SU-DHL-6 (cell line): Measurements from ENCODE around the gene CUX1.

ENCODE experiments used
- H2AFZ ChIP-seq: fragments of 200-600 bp; sonication (generic); 2 replicates; pipeline ENCODE4 v1.6.1; 2014; ENCODE audit warnings: low read depth, mild to moderate bottlenecking, moderate library complexity, mixed read lengths, antibody characterized with exemption, low read length; ENCODE audit not compliant: severe bottlenecking
- H3F3A ChIP-seq: fragments of 200-600 bp; shearing (Covaris generic); 2 replicates; pipeline ENCODE4 v1.6.0; 2016; ENCODE audit warnings: antibody characterized with exemption, mild to moderate bottlenecking; ENCODE audit not compliant: insufficient read depth
- H3K27ac ChIP-seq: fragments of 200-600 bp; sonication (generic); 2 replicates; pipeline ENCODE4 v1.5.1; 2016; ENCODE audit warnings: low read depth, mild to moderate bottlenecking, low read length, moderate library complexity, mixed read lengths
- H3K27me3 ChIP-seq: fragments of 200-600 bp; sonication (generic), shearing (Covaris generic); 2 replicates; pipeline ENCODE4 v1.6.0; 2014; ENCODE audit warnings: mild to moderate bottlenecking, low read length
- H3K36me3 ChIP-seq: fragments of 200-600 bp; sonication (generic); 2 replicates; pipeline ENCODE4 v1.6.1; 2014; ENCODE audit warnings: mild to moderate bottlenecking, low read length, mixed read lengths
- H3K4me2 ChIP-seq: fragments of 300-600, 200-600 bp; shearing (Covaris generic), sonication (generic); 2 replicates; pipeline ENCODE4 v1.6.0; 2014; ENCODE audit warnings: low read length, low read depth, mild to moderate bottlenecking; ENCODE audit not compliant: poor library complexity, severe bottlenecking
- H3K4me3 ChIP-seq: fragments of 200-600 bp; sonication (generic); 2 replicates; pipeline ENCODE4 v1.5.1; 2014; ENCODE audit warnings: antibody characterized with exemption, low read length, mild to moderate bottlenecking, mixed read lengths; ENCODE audit not compliant: insufficient read depth, poor library complexity, severe bottlenecking
- H3K79me2 ChIP-seq: fragments of 200-600 bp; sonication (generic); 2 replicates; pipeline ENCODE4 v1.6.1; 2014; ENCODE audit warnings: mild to moderate bottlenecking, low read length, moderate library complexity; ENCODE audit not compliant: insufficient read depth
- H3K9ac ChIP-seq: fragments of 200-600 bp; sonication (generic); 2 replicates; pipeline ENCODE4 v1.7.0; 2014; ENCODE audit warnings: mild to moderate bottlenecking, low read length
- H3K9me2 ChIP-seq: fragments of 200-600 bp; sonication (generic); replicated peaks from 2 replicates; pipeline ENCODE4 v1.6.1; 2014; ENCODE audit warnings: low read length; ENCODE audit not compliant: insufficient read depth
- H3K9me3 ChIP-seq: fragments of 200-600 bp; sonication (generic); 2 replicates; pipeline ENCODE4 v1.6.1; 2014; ENCODE audit warnings: low read length, mixed read lengths; ENCODE audit not compliant: insufficient read depth
- H4K20me1 ChIP-seq: fragments of 200-600 bp; sonication (generic); 2 replicates; pipeline ENCODE4 v1.6.1; 2014; ENCODE audit warnings: low read depth, mild to moderate bottlenecking, antibody characterized with exemption, low read length, moderate library complexity, mixed read lengths
- EZH2phosphoT487 ChIP-seq: fragments of 200-600 bp; sonication (generic), shearing (Covaris generic); conservative IDR thresholded peaks from 2 replicates; pipeline ENCODE4 v1.6.1; 2018; ENCODE audit warnings: mild to moderate bottlenecking, antibody characterized with exemption, low read length, moderate library complexity, mixed read lengths
- TF ChIP-seq, protein P1 (sequence below): fragments of 200-600 bp; sonication (generic); IDR thresholded peaks from one replicate; pipeline ENCODE4 v1.5.1; 2017; ENCODE audit warnings: antibody characterized with exemption, mild to moderate bottlenecking, low read length, moderate library complexity; ENCODE audit not compliant: insufficient read depth, poor library complexity, severe bottlenecking

The CUX1 gene

DNA sequence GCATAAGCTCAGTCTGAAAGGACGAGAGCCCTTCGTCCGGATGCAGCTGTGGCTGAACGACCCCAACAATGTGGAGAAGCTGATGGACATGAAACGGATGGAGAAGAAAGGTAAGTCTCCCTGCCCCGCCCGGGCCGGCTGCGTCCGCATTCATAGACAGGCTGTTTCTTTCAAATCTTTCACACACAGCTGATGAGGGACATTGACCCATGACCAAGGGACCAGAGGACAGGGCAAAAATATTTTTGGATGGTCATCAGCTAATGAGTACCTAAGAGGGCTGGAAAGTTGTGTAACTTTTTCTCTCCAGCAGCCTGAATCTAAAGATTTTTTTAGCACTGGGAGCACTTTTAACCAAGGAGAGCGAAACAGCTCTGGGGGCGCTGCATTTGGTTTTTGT lies 416.7 kb downstream of the CUX1 start:
- Histone ChIP-seq H3K27me3 (no peaks in the 10 kb centered on the region), H3K79me2 (no peaks in the 10 kb centered on the region), H2AFZ (no peak overlapping the region), H3F3A (no peaks in the 10 kb centered on the region), H3K9ac (no peak overlapping the region), H3K4me2 (no peak overlapping the region), H3K27ac (no peak overlapping the region), H3K36me3 (peaks cover 23% of the 10 kb centered on the region; the same call in 1 of the 2 replicates), H3K9me2 (no peaks in the 10 kb centered on the region), H3K9me3 (no peaks in the 10 kb centered on the region), H3K4me3 (no peak overlapping the region), H4K20me1 (no peaks in the 10 kb centered on the region)
- no peak for TF ChIP-seq EZH2phosphoT487
- TF ChIP-seq, protein P1, sequence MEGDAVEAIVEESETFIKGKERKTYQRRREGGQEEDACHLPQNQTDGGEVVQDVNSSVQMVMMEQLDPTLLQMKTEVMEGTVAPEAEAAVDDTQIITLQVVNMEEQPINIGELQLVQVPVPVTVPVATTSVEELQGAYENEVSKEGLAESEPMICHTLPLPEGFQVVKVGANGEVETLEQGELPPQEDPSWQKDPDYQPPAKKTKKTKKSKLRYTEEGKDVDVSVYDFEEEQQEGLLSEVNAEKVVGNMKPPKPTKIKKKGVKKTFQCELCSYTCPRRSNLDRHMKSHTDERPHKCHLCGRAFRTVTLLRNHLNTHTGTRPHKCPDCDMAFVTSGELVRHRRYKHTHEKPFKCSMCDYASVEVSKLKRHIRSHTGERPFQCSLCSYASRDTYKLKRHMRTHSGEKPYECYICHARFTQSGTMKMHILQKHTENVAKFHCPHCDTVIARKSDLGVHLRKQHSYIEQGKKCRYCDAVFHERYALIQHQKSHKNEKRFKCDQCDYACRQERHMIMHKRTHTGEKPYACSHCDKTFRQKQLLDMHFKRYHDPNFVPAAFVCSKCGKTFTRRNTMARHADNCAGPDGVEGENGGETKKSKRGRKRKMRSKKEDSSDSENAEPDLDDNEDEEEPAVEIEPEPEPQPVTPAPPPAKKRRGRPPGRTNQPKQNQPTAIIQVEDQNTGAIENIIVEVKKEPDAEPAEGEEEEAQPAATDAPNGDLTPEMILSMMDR = no peak

DNA sequence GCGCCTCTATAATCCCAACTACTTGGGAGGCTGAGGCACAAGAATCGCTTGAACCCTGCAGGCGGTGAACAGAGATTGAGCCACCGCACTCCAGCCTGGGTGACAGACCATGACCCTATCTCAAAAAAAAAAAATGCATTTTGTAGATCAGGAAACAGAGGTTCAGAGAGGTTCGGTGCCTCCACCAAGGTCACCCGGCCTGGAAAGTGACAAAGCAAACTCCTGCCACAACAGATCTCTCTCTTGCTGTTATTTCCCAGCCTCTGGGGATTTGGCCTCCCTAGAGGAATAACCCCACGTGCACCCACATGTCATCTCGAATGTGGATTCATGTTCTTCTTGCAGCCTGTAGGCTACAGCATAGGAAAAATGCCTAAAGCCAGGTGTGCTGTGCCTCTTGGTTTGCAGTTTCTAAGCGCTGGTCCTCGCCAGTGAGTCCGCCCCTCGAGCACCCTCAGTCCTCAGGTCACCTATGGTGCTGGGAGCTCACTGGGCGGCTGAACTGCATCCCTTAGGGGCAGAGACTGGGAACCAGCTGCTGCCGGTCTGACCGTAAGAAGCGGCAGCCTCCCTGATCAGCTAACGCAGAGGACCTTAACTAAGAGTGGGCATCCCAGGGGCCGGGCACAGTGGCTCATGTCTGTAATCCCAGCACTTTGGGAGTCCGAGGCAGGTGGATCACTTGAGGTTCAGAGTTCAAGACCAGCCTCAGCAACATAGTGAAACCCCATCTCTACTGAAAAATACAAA lies 417.6 kb downstream of the CUX1 start:
- no peaks in the 10 kb centered on the region for H3K9me3 ChIP-seq
- no peak overlapping the region for H3K9ac ChIP-seq
- H3K4me2 ChIP-seq = no peak overlapping the region
- no peak for TF ChIP-seq EZH2phosphoT487
- TF ChIP-seq, protein P1 = no peak
- H3K4me3 ChIP-seq = no peak overlapping the region
- H3K79me2 ChIP-seq = no peaks in the 10 kb centered on the region
- H3K9me2 ChIP-seq = no peaks in the 10 kb centered on the region
- H4K20me1 ChIP-seq = no peaks in the 10 kb centered on the region
- H3K27me3 ChIP-seq = no peaks in the 10 kb centered on the region
- H3F3A ChIP-seq = no peaks in the 10 kb centered on the region
- H3K36me3 ChIP-seq = peaks cover 20% of the 10 kb centered on the region; the same call in 1 of the 2 replicates
- H2AFZ ChIP-seq = no peak overlapping the region
- no peak overlapping the region for H3K27ac ChIP-seq

DNA sequence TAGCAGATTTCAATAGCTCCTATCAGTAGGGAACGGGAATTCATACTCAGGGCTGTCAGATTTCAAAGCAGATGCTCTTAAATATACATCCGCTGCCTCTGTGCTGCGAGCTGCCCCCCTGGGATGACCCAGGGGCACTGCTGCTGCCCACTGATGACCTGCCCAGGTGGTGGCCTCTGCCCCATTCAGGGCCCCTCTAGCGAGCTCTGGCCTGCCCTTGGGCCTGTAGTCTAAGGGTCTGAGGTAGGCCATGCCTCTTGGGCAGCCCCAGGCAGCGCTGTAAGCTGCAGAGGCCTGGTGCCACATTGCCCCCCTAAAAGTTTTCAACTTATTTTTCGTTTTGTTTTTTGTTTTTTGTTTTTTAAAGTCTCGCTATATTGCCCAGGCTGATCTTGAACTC lies 418.7 kb downstream of the CUX1 start:
- no peaks in the 10 kb centered on the region for H4K20me1 ChIP-seq
- H3K9me2 ChIP-seq = no peaks in the 10 kb centered on the region
- H3K27me3 ChIP-seq = no peaks in the 10 kb centered on the region
- no peak overlapping the region for H3K9ac ChIP-seq
- H3K4me2 ChIP-seq = no peak overlapping the region
- H3K36me3 ChIP-seq = peaks cover 18% of the 10 kb centered on the region; the same call in 1 of the 2 replicates
- no peaks in the 10 kb centered on the region for H3F3A ChIP-seq
- no peak overlapping the region for H3K27ac ChIP-seq
- TF ChIP-seq EZH2phosphoT487 = no peak
- TF ChIP-seq, protein P1 = no peak
- H3K4me3 ChIP-seq = no peak overlapping the region
- no peak overlapping the region for H2AFZ ChIP-seq
- H3K9me3 ChIP-seq = no peaks in the 10 kb centered on the region
- no peaks in the 10 kb centered on the region for H3K79me2 ChIP-seq
